Ovary (tissue), 3 donors: Measurements from ENCODE around the gene NOS1.

Experiments used
- CTCF ChIP-seq, 3 donors: fragments of 450-650 bp in 2 of 3; fragments of 200-600 bp in 1 of 3; IDR thresholded peaks; one replicate each; pipeline versions ENCODE4 v1.5.1 to v1.8.0; 2016 to 2022; ENCODE audit warnings: antibody characterized with exemption in 3 of 3, mild to moderate bottlenecking in 1 of 3
- EP300 ChIP-seq: sonication (generic); formaldehyde crosslinking; IDR thresholded peaks from one replicate; pipeline ENCODE4 v1.6.1; 2017; ENCODE audit warnings: antibody characterized with exemption
- POLR2A ChIP-seq: fragments of 450-650 bp; IDR thresholded peaks from one replicate; pipeline ENCODE4 v1.6.1; 2017; ENCODE audit warnings: antibody characterized with exemption, mild to moderate bottlenecking, moderate library complexity
- donor health status: DM: no; HTN: no; CAD: no.

DNA sequence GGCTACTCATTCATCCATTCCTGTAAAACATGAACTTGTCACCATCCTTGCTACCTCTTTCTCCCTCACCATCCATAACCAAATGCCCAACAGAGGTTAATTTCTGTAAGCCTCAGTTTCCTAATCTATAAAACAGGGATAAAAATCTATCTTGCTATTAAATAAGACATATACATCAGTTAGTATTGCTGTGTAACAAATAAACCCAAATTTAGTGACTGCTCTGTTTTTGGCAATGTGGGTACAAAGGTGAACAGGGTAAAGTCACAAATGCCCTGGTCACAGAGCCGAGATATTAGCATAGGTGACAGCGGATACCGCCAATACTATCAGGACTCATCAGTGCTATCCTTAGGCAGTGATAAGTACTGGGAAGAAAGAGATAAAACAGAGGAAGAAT, 167.5 kb downstream of the NOS1 start:
- TF ChIP-seq CTCF (IDR thresholded peaks at IDR 0.05) (no peak), POLR2A (no peak), EP300 (no peak)
